Hematopoietic multipotent progenitor cell treated with erythropoietin and hydrocortisone succinate and interleukin-3 and kit ligand, for 17 days (in vitro differentiated cells): ENCODE measurements around the gene TMEM201.
"Not testable (repeated sequence)": the region's sequence is repeated elsewhere in the genome, so short reads cannot be mapped to it uniquely, and the experiment has no call there.

Experiments
- DNase-seq: peaks from one replicate; pipeline ENCODE4 v3.0.0-alpha.2; 2015; ENCODE audit warnings: low spot score

Gene TMEM201, protein sequence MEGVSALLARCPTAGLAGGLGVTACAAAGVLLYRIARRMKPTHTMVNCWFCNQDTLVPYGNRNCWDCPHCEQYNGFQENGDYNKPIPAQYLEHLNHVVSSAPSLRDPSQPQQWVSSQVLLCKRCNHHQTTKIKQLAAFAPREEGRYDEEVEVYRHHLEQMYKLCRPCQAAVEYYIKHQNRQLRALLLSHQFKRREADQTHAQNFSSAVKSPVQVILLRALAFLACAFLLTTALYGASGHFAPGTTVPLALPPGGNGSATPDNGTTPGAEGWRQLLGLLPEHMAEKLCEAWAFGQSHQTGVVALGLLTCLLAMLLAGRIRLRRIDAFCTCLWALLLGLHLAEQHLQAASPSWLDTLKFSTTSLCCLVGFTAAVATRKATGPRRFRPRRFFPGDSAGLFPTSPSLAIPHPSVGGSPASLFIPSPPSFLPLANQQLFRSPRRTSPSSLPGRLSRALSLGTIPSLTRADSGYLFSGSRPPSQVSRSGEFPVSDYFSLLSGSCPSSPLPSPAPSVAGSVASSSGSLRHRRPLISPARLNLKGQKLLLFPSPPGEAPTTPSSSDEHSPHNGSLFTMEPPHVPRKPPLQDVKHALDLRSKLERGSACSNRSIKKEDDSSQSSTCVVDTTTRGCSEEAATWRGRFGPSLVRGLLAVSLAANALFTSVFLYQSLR

DNA sequence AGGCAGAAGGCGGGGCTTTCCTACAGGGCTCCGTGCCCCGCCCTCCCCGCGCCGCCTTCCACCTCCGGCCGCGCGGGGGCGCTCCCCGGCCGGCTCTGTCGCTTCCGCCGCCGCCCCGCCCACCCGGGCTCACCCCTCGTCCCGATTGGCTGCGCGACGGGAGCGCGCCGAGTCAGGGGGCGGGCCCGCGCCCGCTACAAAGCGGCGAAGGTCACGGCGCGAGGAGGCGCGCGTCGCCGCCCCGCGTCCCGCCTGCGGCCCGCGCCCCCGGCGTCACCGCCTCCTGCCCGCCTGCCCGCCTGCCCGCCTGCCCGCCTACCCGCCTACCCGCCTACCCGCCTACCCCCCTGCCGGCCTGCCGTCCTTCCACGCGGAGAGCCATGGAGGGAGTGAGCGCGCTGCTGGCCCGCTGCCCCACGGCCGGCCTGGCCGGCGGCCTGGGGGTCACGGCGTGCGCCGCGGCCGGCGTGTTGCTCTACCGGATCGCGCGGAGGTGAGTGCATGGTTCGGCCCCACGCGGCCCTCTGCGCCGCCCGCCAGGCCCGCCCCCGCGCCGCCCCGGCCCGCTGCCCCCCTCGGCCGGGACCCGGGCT is at the start of gene TMEM201:
Gene TMEM201 (plus strand): TSS at position 361 of the 593 bp plus-strand sequence. CDS start 20 bp downstream, at position 381.
- peak; percentile 93 for DNase-seq

DNA sequence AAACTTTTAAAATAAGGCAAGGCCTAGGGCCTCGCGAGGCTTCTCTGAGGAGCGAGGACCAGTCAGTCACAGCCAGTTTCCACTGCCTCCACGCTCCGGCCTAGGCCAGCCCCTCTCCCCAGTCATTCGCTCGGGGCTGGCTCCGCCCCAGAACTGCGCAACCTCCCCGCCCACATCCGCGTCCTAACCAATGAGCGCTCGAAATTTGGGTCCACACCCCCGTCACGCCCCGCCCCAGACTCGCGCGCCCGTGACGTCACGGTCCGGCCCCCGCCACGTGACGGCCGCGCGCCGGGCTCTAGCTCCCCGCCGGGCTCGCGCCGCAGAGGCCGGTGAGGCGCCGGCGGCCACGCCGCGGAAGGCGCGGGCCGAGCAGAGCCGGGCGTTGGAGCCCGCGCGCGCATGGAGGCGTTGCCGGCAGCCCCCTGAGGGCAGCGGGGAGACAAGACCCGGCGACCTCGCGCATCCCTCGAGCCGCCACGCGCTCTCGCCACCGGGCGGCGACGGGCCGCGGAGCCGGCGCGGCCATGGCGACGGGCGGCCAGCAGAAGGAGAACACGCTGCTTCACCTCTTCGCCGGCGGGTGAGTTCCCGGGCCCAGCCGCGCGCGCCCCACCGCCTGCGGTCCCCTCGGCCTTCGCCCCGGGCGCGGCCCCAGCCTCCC is 49.4 kb upstream of the TMEM201 start, which contains the start of gene SLC25A33:
Gene SLC25A33 (plus strand): TSS at position 301 of the 664 bp plus-strand sequence. CDS start 227 bp downstream, at position 528.
- peak; percentile 94 for DNase-seq

DNA sequence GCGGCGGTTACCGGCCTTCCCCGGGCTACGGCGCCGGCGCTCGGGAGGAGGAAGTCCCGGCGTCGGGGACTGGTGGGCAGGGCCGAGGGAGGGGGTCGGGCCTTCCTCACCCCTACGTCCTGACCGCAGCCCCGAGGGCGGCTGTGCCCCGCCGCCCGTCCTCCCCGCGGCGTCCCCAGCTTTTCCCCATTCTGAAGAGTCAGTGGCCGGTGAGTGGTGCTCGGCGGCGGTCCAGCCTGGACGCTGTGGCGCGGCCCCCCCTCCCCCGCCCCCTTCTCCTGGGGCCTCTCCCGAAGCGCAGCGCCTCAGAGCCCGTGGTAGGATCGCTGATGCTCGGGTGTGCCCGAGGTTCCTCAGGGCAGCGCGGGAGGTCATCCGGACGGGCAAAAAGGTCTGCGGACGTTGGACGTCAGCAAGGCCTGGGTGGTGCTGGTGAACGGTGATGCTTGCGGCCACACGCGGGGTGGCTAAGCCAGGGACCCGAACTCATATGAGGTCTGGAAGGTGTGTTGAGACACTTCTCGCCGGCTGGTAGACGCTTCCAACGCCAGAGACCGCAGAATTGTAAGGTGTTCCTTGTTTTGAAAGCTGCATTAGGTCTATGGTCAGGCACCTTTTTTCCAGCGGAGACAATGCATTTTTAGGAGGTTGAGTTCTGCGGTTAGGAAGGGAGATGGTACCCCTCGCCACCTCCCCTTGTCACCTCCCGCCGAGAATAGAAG is 48.7 kb upstream of the TMEM201 start:
- DNase-seq = peak; percentile 25

DNA sequence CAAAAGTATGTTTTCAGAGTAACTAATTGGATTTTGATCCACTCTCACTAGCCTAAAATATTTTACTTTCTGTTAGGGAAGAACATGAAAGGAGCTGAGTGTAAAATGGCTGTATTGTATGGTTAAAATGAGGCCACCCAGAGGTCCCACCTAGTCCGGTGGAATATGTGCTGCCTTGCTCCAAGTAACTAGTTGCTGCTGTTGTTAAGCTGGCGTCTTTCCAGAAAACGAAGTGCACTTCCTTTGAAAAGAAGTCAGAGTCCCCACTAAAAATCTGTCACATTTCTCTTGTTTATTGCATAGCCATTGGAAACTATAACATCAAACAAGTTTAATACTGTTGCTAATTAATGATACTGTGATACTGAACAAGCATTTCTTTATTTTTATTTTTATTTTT is 46.3 kb upstream of the TMEM201 start:
- no peak for DNase-seq

DNA sequence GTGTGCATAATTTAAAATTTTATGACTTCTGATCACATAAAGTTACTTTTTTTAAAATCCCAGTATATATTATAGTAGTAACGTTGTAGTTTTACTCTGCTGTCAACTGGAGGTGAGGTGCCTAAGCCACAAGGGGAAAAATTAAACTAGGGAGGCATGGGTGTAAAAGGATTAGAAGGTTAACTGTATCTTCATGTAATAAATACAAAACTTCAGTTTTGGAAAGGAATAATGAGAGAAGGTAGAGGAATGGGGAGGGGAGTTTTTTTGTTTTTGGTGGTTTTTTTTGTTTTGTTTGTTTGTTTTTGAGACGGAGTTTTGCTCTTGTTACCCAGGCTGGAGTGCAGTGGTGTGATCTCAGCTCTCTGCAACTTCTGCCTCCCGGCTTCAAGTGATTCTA is 43.8 kb upstream of the TMEM201 start:
- DNase-seq = no peak

DNA sequence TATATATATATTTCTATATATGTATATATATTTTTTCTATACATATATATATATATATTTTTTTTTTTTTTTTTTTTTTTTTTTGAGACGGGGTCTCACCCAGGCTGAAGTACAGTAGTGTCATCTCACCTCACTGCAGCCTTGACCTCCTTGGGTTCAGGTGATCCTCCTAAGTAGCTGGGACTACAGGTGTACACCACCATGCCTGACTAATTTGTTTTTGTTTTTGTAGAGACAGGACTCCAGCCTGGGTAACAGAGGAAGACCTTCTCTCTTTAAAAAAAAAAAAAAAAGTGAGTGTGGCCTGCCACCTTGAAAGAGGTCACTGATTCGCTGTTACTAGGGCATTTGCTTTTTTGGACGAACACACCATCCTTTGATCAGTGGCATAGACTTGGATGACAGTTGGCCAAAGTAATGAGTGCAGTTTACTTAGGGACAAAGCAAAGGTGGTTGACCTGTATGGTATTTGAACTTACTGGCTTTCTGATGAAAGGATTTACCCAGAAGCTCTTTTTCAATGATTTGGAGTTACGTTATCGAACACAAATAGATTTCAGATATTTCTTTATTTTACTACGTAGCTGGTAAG is 38.7 kb upstream of the TMEM201 start:
- no peak for DNase-seq

DNA sequence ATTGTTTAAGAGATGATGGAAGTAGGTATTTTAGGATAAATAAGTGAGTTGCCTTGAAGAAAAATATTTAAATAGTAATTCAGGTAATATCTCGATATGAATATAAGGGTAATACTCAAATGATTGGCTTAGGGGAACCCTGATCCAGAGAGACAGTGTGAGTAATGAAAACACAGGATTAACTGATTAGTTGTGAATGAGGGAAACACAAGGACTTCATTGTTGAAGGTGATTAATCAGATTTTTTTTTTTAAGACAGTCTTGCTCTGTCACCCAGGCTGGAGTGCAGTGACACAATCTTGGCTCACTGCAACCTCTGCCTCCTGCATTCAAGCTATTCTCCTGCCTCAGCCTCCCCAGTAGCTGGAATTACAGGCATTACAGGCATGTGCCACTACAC is 36.7 kb upstream of the TMEM201 start:
- no peak for DNase-seq

DNA sequence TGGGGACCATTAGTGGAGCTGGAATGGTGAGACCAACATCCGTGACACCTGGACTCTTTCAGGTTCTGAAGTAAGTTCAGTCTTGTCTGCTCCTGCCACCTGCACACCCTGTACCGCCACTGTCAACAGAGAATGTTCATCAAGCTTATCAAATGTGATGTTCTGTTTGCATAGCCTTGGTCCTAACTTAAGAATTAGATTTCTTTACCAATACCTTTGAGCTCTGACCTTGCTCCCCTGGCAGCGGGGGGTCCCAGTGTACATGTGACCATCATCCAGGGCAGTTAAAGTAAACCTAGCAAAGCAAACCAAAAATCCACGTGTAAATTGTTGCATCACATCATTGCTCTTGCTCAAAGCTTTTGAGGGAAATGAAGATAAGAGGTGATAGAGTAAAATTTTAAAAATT is 35.0 kb upstream of the TMEM201 start:
- DNase-seq = no peak

DNA sequence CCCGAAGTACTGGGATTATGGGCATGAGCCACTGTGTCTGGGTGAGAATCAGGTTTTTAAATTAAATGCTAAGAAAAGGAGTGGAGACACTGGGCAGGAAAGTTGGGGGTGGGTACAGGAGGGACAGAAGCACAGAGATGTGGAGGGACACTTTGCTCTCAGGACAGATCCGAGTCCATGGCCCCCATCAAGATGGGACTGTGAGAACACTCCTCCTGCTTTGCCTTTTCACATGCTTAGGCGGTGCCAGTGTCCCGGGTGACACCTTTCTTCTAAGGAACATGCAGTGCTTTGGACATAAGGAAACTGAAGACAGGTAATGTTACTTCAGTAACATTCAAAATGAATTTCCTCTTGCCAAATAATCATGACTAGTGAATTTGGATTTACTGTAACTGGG is 32.8 kb upstream of the TMEM201 start:
- no peak for DNase-seq

DNA sequence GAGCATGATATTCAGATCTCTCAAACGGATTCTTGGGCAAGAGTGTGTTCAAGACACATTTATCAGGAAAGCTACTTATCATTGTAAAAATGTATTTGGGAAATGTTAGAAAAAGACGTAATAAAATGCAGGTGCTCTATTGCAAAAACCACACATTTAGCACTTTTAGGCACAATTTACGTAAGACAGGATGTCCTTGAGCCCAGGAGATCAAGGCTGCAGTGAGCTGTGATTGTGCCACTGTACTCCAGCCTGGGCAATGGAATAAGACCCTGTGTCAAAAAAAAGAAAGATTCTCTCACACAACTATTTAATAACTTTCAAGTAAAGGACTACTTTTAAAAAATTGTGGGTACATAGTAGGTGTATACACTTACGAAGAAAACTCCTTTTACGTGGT is 31.1 kb upstream of the TMEM201 start:
- no peak for DNase-seq

DNA sequence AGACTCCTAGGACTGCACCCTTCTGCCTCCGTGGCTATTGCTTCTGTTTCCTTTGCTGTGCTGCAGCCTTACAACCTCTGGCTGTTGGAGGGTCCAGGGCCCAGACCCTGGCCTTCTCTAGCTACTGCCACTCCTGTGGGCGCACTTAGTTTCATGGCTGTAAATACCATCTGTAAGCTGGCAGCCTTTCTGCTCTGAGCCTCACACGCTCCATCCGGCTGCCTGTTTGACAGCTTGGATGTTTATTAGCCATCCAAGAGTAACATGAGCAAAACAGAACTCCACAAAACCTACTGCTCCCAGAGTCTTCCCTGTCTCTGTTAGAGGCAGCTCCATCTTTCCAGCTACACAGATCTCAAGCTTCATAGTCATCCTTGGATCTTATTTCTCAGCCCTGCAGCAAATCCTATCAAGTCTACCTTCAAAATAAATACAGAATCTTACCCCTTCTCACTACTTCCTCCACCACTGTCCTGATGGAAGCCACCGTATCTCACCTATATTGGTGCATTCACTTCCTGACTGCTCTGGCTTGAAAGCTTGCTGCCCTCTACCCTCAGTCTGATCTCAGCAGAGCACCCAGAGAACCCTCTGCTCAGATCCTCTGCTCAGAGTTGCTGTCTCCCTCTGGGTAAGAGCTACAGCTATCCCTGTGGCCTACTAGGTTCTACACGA is 30.3 kb upstream of the TMEM201 start:
- DNase-seq = no peak

DNA sequence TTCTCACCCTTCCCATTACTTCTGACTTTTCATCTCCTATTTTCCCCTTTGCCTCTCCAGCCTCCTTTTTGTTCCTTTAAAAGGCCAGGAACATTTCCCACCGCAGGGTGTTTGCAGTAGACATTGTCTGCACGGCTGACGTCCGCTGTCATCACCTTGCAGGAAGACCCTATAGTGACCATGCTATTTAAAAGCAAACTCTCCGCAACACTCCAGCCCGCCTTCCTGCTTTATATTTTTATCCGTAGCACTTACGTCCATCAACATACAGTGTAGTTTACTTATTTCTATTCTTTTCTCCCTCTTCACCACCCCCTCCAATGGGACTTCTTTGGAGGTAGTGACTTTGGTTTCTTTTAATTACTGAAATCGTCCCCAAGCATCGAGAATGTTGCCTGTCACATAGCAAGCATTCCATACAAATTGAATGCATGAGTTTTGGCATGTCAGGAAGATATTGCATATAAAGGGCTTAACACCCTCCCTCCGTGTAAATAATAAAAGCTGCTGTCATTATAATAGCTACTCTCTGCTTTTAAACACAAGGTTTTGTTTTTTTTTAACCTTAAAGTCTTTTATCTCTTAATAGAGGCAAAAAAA is 29.7 kb upstream of the TMEM201 start:
- no peak for DNase-seq

DNA sequence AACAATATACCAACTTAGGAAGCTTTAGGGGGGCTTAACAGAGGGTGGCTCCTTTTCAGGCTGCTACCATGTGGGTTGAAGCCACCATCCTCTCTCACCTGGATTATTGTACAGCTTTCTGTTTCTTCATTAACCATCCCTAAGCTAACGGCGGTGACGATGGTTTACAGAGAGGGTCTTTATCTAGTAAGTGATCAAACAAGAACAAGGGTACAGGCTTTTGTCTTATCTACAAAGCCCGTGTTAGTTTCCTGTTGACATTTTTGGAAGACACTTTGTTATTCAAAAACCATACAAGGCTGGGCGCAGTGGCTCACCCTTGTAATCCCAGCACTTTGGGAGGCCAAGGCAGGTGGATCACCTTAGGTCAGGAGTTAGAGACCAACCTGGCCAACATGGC is 29.0 kb upstream of the TMEM201 start:
- no peak for DNase-seq

DNA sequence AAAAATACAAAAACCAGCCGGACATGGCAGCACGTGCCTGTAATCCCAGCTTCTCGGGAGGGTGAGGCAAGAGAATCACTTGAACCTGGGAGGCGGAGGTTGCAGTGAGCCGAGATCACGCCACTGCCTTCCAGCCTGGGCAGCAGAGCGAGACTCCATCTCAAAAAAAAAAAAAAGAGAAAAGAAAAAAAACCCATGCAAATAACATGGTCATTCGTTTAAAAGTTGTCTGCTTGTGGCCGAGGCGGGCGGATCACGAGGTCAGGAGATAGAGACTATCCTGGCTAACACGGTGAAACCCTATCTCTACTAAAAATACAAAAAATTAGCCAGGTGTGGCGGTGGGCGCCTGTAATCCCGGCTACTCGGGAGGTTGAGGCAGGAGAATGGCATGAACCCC is 28.6 kb upstream of the TMEM201 start:
- DNase-seq = not testable (repeated sequence)

DNA sequence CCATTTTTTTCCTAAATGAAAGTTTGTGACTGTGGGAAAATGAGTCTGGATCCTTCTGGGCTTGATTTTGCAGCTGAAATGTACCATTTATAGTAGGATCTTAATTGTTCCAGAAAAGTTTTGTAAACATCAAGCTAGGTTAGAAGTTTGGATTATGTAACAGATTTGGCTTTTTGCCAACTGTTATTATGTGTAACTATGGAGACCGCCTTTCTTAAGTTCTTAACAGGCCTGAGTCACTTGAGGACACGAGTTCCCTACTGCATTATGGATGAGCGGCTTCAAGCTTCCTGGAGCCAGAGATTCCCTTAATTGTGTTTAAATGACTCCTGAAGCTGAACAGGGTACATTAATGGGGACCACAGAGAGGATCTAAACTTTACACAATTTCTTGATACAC is 27.3 kb upstream of the TMEM201 start:
- peak; percentile 12 for DNase-seq

DNA sequence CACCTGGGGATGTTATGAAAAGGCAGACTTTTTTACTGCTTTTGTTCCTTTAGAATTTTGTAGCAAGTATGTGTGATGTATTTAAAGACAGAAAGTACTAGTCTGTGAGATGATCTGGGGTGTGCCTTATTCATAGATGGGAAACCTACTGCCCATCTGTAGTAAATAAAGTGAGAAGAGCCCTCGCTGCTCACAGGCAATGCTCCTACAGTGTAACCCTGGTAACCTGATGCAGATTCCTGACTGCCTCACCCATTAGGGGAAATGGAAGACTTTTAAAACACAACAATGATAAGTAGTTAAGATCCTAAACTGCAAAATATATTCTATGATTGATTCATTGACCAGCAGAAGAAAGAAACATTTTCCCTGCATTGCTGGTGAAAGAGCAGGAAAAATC is 19.4 kb upstream of the TMEM201 start:
- DNase-seq = no peak

DNA sequence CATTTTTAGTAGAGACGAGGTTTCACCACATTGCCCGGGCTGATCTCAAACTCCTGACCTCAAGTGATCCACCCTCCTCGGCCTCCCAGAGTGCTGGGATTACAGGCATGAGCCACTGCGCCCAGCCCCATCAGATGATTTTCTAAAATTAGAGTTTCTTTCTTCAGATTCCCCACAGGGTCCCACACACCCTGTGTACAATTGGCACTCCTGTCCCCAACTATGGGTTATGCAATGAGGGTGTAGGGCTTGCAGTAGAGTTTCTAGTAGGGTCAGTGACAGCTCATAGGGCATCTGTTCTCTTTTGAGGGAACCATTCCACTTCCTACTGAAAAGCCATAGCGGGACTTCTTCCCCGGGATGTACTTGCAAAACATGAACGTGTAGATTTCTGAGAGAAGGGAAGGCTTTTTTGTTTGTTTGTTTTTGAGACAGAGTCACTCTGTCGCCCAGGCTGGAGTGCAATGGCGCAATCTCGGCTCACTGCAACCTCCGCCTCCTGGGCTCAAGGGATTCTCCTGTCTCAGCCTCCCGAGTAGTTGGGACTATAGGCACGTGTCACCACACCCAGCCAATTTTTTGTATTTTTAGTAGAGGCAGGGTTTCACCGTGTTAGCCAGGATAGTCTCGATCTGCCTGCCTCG is 17.7 kb upstream of the TMEM201 start:
- DNase-seq = not testable (repeated sequence)

DNA sequence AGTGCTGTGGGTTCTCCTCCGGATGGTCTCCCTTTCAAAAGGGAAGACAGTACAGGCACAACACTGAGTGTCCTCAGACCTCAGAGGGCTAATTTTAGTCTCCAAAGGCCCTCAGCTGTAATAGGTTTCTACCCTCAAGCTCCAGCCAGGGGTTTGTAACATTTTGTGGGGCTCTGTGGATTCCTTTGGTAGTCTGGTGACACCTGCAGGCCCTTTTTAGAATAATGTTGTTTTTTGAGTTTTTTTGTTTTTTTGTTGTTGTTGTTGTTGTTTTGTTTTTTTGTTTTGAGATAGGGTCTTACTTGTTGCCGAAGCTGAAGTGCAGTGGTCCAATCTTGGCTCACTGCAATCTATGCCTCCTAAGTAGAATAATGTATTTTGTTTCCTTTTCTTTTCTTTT is 15.0 kb upstream of the TMEM201 start:
- DNase-seq = peak; percentile 35

DNA sequence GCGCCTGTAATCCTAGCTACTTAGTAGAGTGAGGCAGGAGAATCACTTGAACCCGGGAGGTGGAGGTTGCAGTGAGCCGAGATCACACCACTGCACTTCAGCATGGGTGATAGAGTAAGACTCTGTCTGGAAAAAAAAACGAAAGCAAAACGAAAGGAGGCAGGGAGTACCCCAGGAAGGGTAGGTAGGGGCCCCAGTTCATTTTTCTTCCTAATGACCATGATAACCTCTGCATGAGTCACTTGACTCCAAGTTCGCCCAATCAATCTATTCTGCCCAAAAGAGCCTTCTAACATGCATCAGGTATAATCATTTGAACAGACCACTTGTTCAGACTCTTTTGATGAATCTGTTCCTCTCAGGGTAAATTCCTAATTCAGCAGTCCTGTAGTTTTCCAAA is 13.2 kb upstream of the TMEM201 start:
- DNase-seq = no peak

DNA sequence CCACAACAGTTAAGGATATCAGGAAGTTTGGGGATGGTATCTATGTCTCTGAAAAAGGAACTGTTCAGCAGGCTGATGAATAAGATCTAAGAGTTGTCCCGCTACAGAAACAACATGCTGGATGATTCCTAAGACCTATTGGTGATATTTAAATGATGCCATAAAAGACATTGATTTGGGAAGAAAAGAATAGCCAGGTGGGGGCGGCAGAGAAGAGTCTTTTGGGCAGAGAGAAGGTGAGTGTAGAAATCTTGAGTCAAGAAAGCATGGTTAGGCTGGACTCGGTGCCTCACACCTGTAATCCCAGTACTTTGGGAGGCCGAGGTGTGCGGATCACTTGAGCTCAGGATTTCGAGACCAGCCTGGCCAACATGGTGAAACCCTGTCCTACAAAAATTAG is 11.8 kb upstream of the TMEM201 start:
- no peak for DNase-seq
